NOMO-1 treated with DMSO at 0.1 percent for 48 hours (cell line): ENCODE results near the gene OTOP3.

ENCODE experiments used
- DNase-seq: peaks from one replicate; lab custom pipeline; 2025; ENCODE audit not compliant: unreplicated experiment; lab: John Stamatoyannopoulos, UW

OTOP3 gene

GRCh38 chr17:74939534-74939933, 3.8 kb downstream of the OTOP3 start:
- no peak for DNase-seq

- DNase-seq: no peak
These were observed 5.5 kb downstream of the OTOP3 start for GRCh38 chr17:74941128-74941725.

- DNase-seq: no peak
These were observed 8.3 kb downstream of the OTOP3 start for GRCh38 chr17:74943808-74944522.

- no peak for DNase-seq
These were observed 9.8 kb downstream of the OTOP3 start for GRCh38 chr17:74945543-74945942.

GRCh38 chr17:74946641-74947040, 10.9 kb downstream of the OTOP3 start:
- no peak for DNase-seq

GRCh38 chr17:74947041-74947754, 11.5 kb downstream of the OTOP3 start:
- no peak for DNase-seq

- no peak for DNase-seq
These were observed 13.9 kb downstream of the OTOP3 start for GRCh38 chr17:74949455-74950115.

- DNase-seq: no peak
These were observed 14.5 kb downstream of the OTOP3 start for GRCh38 chr17:74950207-74950606.

GRCh38 chr17:74951065-74951464, 15.4 kb downstream of the OTOP3 start:
- DNase-seq: no peak

- DNase-seq: no peak
These were observed 16.2 kb downstream of the OTOP3 start for GRCh38 chr17:74951680-74952421.

- DNase-seq: no peak
These were observed 16.9 kb downstream of the OTOP3 start for GRCh38 chr17:74952431-74953133.

GRCh38 chr17:74953134-74953687, 17.5 kb downstream of the OTOP3 start:
- DNase-seq: no peak

- DNase-seq: no peak
These were observed 18.4 kb downstream of the OTOP3 start for GRCh38 chr17:74954115-74954514.

- peak; percentile 27 for DNase-seq
These were observed 19.1 kb downstream of the OTOP3 start for GRCh38 chr17:74954665-74955421.

GRCh38 chr17:74956093-74956492, 20.4 kb downstream of the OTOP3 start:
- DNase-seq: no peak

GRCh38 chr17:74957935-74958740, 22.4 kb downstream of the OTOP3 start:
- peak; percentile 20 for DNase-seq

GRCh38 chr17:74959826-74960515, 24.3 kb downstream of the OTOP3 start:
- DNase-seq: no peak
